Lower lobe of right lung (tissue), 2 donors: ENCODE data around the gene KCNAB1. TPM values are rescaled to one million over a fixed set of nuclear protein-coding genes. Genes with fewer than 3 reads are reported as not detected.

Experiments used
- ATAC-seq, 2 donors: fragments of 200-7000 bp; cut with Tn5 transposase; one replicate each; pipeline ENCODE4 v1.9.1; 2020 to 2022; ENCODE audit warnings: mild to moderate bottlenecking in 2 of 2, moderate library complexity in 2 of 2
- DNase-seq: peaks from one replicate; pipeline ENCODE4 v3.0.0-alpha.2; 2020
- H3K27ac ChIP-seq: fragments of 200-600 bp; one replicate; pipeline ENCODE4 v1.8.0; 2022
- H3K27me3 ChIP-seq: fragments of 200-600 bp; one replicate; pipeline ENCODE4 v1.8.0; 2022; ENCODE audit warnings: low read depth
- H3K36me3 ChIP-seq: fragments of 200-600 bp; one replicate; pipeline ENCODE4 v1.8.0; 2022; ENCODE audit warnings: mild to moderate bottlenecking
- H3K4me1 ChIP-seq: fragments of 200-600 bp; one replicate; pipeline ENCODE4 v1.8.0; 2022
- H3K4me3 ChIP-seq: fragments of 200-600 bp; one replicate; pipeline ENCODE4 v1.8.0; 2022; ENCODE audit warnings: mild to moderate bottlenecking
- H3K9me3 ChIP-seq: fragments of 200-600 bp; one replicate; pipeline ENCODE4 v1.8.0; 2022
- intact Hi-C: fragments of 100-400 bp; cut with DNase I; formaldehyde crosslinking; loops from one replicate; pipeline ENCODE4 v1.11.0; 2022
- total RNA-seq: library from RNA; stranded (reverse); fragmentation: NEBNext Ultra II Directional; extraction: Animal tissue kit (Norgen Biotek cat#: 25700); gene quantifications from one replicate; pipeline ENCODE4 v1.2.1, GENCODE V29; 2021
- TF ChIP-seq, protein P1 (sequence below): fragments of 200-600 bp; IDR thresholded peaks from one replicate; pipeline ENCODE4 v1.8.0; 2022; ENCODE audit warnings: antibody characterized with exemption, mild to moderate bottlenecking
- donor health status: DM: no; HTN: yes; CAD: no; lungs with severe emphysema.

KCNAB1 gene
- total RNA-seq, 1 donor from 2014 or later: 4.7 TPM

DNA sequence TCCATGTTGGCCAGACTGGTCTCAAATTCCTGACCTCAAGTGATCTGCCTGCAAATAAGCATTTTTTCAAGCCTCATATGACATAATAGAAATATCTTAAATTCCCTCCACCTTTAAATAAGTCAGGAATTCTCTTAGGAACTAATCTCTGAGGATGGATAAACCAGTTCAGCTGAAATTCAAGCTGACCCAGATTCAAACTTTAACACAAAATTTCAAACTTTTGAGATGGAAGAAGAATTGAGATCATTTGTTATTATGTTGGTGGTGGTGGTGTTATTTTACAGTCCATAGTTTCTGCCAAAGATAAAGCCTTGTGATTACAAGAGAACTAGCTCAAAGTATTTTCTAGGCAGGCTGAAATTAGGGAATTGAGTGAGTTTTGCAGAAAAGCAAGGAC is 349.1 kb downstream of the KCNAB1 start:
- Histone ChIP-seq H3K27me3 (no peaks in the 10 kb centered on the region), H3K4me1 (no peaks in the 10 kb centered on the region), H3K9me3 (no peaks in the 10 kb centered on the region), H3K4me3 (no peak overlapping the region), H3K36me3 (no peaks in the 10 kb centered on the region), H3K27ac (no peak overlapping the region)
- DNase-seq: no peak
- TF ChIP-seq, protein P1, sequence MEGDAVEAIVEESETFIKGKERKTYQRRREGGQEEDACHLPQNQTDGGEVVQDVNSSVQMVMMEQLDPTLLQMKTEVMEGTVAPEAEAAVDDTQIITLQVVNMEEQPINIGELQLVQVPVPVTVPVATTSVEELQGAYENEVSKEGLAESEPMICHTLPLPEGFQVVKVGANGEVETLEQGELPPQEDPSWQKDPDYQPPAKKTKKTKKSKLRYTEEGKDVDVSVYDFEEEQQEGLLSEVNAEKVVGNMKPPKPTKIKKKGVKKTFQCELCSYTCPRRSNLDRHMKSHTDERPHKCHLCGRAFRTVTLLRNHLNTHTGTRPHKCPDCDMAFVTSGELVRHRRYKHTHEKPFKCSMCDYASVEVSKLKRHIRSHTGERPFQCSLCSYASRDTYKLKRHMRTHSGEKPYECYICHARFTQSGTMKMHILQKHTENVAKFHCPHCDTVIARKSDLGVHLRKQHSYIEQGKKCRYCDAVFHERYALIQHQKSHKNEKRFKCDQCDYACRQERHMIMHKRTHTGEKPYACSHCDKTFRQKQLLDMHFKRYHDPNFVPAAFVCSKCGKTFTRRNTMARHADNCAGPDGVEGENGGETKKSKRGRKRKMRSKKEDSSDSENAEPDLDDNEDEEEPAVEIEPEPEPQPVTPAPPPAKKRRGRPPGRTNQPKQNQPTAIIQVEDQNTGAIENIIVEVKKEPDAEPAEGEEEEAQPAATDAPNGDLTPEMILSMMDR: no peak
- no peak for ATAC-seq
- intact Hi-C loops: no loop called here

DNA sequence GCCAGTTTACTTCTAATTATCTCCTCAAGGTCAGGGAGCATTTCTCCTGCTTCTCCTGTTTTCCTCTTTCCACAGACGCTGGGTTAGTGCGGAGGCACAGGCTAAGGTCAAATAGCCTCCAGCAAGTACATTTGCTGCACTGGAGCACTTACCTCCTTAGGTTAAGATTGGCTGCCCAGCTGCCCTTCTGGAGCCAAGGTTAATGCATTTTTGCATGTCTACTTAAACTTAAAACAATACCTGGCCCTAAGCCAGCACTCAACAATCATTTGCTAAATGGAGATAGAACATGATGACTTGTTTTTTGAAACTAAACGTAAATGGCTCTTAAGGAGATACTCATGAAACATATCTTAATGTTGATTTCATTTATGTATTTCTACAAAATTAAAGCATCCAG is 351.1 kb downstream of the KCNAB1 start:
- Histone ChIP-seq H3K9me3 (no peaks in the 10 kb centered on the region), H3K36me3 (no peaks in the 10 kb centered on the region), H3K27me3 (peaks cover 3% of the 10 kb centered on the region), H3K4me3 (no peak overlapping the region), H3K27ac (no peak overlapping the region), H3K4me1 (no peaks in the 10 kb centered on the region)
- intact Hi-C loops: no loop called here
- TF ChIP-seq, protein P1: no peak
- ATAC-seq: no peak
- DNase-seq: no peak

DNA sequence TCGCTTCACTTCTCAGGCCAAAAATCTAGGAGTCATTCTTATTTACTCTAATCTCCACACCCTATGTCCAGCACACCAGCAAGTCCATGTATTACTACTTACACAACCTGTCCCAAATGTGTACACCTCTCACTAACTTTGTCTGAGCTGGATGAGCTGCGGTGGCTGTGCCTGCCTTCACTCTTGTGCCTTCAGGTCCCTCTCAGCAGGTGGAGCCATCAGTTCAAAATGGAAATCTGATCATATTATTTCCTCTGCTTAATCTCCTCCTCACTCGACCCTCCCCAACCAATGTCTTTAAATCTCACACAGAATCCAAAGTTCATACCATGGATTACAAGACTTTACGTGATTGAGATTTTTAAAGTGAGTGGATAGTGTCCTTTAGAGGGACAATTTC is 351.8 kb downstream of the KCNAB1 start:
- H3K36me3 ChIP-seq: no peaks in the 10 kb centered on the region
- ATAC-seq: no peak
- H3K27me3 ChIP-seq: peaks cover 3% of the 10 kb centered on the region
- TF ChIP-seq, protein P1: no peak
- H3K9me3 ChIP-seq: no peaks in the 10 kb centered on the region
- H3K4me1 ChIP-seq: no peaks in the 10 kb centered on the region
- intact Hi-C loops: no loop called here
- DNase-seq: no peak
- no peak overlapping the region for H3K27ac ChIP-seq
- no peak overlapping the region for H3K4me3 ChIP-seq

DNA sequence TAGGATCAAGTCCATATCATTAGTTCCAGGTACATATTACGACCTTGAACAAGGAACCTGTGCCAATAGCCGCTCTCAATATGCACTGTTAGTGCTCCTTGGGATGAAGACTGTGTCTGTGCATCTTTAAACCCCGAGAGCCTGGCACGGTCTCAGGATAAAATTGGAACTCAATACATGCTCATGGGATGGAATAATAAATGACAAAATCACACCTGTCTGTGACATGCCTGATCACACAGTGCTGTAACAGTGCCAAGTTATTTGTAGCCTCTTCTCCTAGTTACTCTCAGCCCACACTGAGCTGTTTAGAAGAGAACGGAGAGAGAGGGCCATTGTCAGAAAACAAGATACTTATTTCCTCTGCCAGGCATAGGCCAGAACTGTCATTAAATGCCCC is 352.3 kb downstream of the KCNAB1 start:
- Histone ChIP-seq H3K9me3 (no peaks in the 10 kb centered on the region), H3K4me1 (no peaks in the 10 kb centered on the region), H3K36me3 (no peaks in the 10 kb centered on the region), H3K27ac (no peak overlapping the region), H3K27me3 (peaks cover 3% of the 10 kb centered on the region), H3K4me3 (no peak overlapping the region)
- peak in 1 of 2 donors; percentile 21 for ATAC-seq
- intact Hi-C loops: no loop called here
- no peak for DNase-seq
- TF ChIP-seq, protein P1: no peak

DNA sequence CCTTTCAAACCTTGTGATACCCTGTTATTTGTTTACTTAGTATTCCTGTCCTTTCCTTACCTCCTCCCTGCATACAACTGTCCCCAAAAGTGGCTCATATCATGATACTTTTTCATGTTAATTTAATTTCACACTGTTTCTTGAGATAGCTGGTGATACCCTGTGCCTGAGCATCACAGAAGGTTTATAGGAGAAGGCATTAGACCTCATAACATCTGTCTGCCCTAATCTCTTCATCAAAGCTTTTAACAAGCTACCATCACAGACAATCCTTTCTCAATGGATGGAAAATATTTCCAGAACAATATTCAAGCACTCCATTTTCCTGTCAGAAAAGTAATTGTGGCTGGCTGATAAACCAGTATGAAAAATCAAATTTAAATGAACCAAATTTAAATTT is 353.0 kb downstream of the KCNAB1 start:
- intact Hi-C loops: no loop called here
- Histone ChIP-seq H3K9me3 (no peaks in the 10 kb centered on the region), H3K4me1 (no peaks in the 10 kb centered on the region), H3K4me3 (no peak overlapping the region), H3K36me3 (no peaks in the 10 kb centered on the region), H3K27ac (no peak overlapping the region), H3K27me3 (peaks cover 3% of the 10 kb centered on the region)
- DNase-seq (no peak), ATAC-seq (no peak)
- TF ChIP-seq, protein P1: no peak
